Keratinocyte (primary cell): ENCODE data around the gene MAP1LC3A. TPM values are rescaled to one million over a fixed set of nuclear protein-coding genes. Genes with fewer than 3 reads are reported as not detected.

Experiments used
- DNase-seq: peaks from one replicate; pipeline ENCODE4 v3.0.0-alpha.2; 2011; ENCODE audit warnings: low read depth, missing footprints, low spot score
- FAIRE-seq: peaks from 2 replicates; lab custom pipeline; 2011; peaks lifted over from hg19 to GRCh38; lab: Jason Lieb, UNC
- H2AFZ ChIP-seq: 2 replicates; pipeline ENCODE4 v1.6.0; 2012; ENCODE audit warnings: low read length, control low read depth, inconsistent platforms; ENCODE audit not compliant: control insufficient read depth
- H3K27ac ChIP-seq: 2 replicates; pipeline ENCODE4 v1.5.1; 2011; ENCODE audit warnings: low read length; ENCODE audit not compliant: control insufficient read depth, insufficient read depth
- H3K27me3 ChIP-seq: 3 replicates; pipeline ENCODE4 v1.6.0; 2011; ENCODE audit warnings: low read length; ENCODE audit not compliant: control insufficient read depth, insufficient read depth; ENCODE audit errors: extremely low read depth
- H3K36me3 ChIP-seq, 2 experiments: 2 replicates in 1 of 2; 3 replicates in 1 of 2; pipeline ENCODE4 v1.5.1; 2011; ENCODE audit warnings: low read length in 2 of 2, mild to moderate bottlenecking in 1 of 2; ENCODE audit not compliant: control insufficient read depth in 2 of 2, insufficient read depth in 2 of 2; ENCODE audit errors: extremely low read depth in 1 of 2
- H3K4me1 ChIP-seq: 3 replicates; pipeline ENCODE4 v1.5.1; 2011; ENCODE audit warnings: low read length; ENCODE audit not compliant: control insufficient read depth, insufficient read depth; ENCODE audit errors: extremely low read depth
- H3K4me2 ChIP-seq: 3 replicates; pipeline ENCODE4 v1.6.0; 2011; ENCODE audit warnings: low read depth, low read length; ENCODE audit not compliant: control insufficient read depth, insufficient read depth; ENCODE audit errors: extremely low read depth
- H3K4me3 ChIP-seq, 3 experiments: fragments of 200-600 bp in 1 of 3; sonication (generic) in 1 of 3; 2 replicates in 2 of 3; 3 replicates in 1 of 3; pipeline ENCODE4 v1.5.1; 2011 to 2016; ENCODE audit warnings: low read length in 3 of 3, mild to moderate bottlenecking in 3 of 3, control low read depth in 2 of 3, inconsistent platforms in 1 of 3, low read depth in 1 of 3, mixed read lengths in 1 of 3, mixed run types in 1 of 3, moderate library complexity in 1 of 3; ENCODE audit not compliant: control insufficient read depth in 2 of 3, insufficient read depth in 2 of 3; ENCODE audit errors: extremely low read depth in 1 of 3
- H3K79me2 ChIP-seq: 2 replicates; pipeline ENCODE4 v1.6.0; 2012; ENCODE audit warnings: low read length; ENCODE audit not compliant: control insufficient read depth, insufficient read depth
- H3K9ac ChIP-seq: 3 replicates; pipeline ENCODE4 v1.6.0; 2011; ENCODE audit warnings: low read length; ENCODE audit not compliant: control insufficient read depth, insufficient read depth; ENCODE audit errors: extremely low read depth
- H3K9me1 ChIP-seq: 3 replicates; pipeline ENCODE4 v1.6.0; 2011; ENCODE audit warnings: low read length; ENCODE audit not compliant: control insufficient read depth, insufficient read depth; ENCODE audit errors: extremely low read depth
- H3K9me3 ChIP-seq: 2 replicates; pipeline ENCODE4 v1.5.1; 2012; ENCODE audit warnings: low read depth, low read length; ENCODE audit not compliant: control insufficient read depth
- H4K20me1 ChIP-seq: 3 replicates; pipeline ENCODE4 v1.6.0; 2011; ENCODE audit warnings: low read length; ENCODE audit not compliant: control insufficient read depth, insufficient read depth; ENCODE audit errors: extremely low read depth
- CTCF ChIP-seq, 3 experiments: IDR thresholded peaks in 1 of 3; conservative IDR thresholded peaks in 1 of 3; optimal IDR thresholded peaks in 1 of 3; 2 replicates in 2 of 3; 3 replicates in 1 of 3; pipeline versions ENCODE3 to v1.5.1; 2011; ENCODE audit warnings: low read length in 3 of 3, mild to moderate bottlenecking in 3 of 3, moderate library complexity in 2 of 3, control low read depth in 1 of 3, inconsistent platforms in 1 of 3; ENCODE audit not compliant: insufficient read depth in 2 of 3; ENCODE audit errors: extremely low read depth in 1 of 3
- EZH2 ChIP-seq: IDR thresholded peaks from one replicate; pipeline ENCODE4 v1.6.1; 2012; ENCODE audit warnings: inconsistent platforms, mild to moderate bottlenecking, low read length, moderate library complexity
- dilution Hi-C: fragments of 300-500 bp; cut with MboI; formaldehyde crosslinking; loops from one replicate; pipeline ENCODE4 v1.7.0; 2020; ENCODE audit warnings: low sequenced_read_pairs; ENCODE audit not compliant: extremely low pct_ligation_motif_present
- polyA plus RNA-seq, 5 experiments: library from polyadenylated mRNA; depleted of rRNA in 3 of 5; stranded (reverse) in 3 of 5; stranded (forward) in 1 of 5; unstranded in 1 of 5; fragments of >200 nt; gene quantifications; 1 replicate in 1 of 5; 2 replicates in 3 of 5; 3 replicates in 1 of 5; pipeline versions ENCODE4 v1.2.1 to v1.2.3, GENCODE V29; 2011 to 2012; ENCODE audit warnings: missing spikeins in 2 of 5, low read depth in 1 of 5, low replicate concordance in 1 of 5

MAP1LC3A gene
- polyA plus RNA-seq, 1 donor (not counting 4 experiments of a cell fraction or from before 2014, with no cell fraction given), result 1.7 TPM

GRCh38 chr20:34540596-34541263, 17.8 kb upstream of the MAP1LC3A start:
- H3K9me1 ChIP-seq, result peaks cover 3% of the 10 kb centered on the region
- peaks cover 12% of the 10 kb centered on the region for H4K20me1 ChIP-seq
- H3K4me1 ChIP-seq, result no peaks in the 10 kb centered on the region
- no peak overlapping the region for H3K4me2 ChIP-seq
- no peak overlapping the region for H2AFZ ChIP-seq
- H3K9ac ChIP-seq, result no peak overlapping the region
- peaks cover 34 to 38% of the 10 kb centered on the region in 2 experiments for H3K36me3 ChIP-seq
- no peak for FAIRE-seq
- no peaks in the 10 kb centered on the region for H3K27me3 ChIP-seq
- dilution Hi-C loops, result no loop called here
- DNase-seq, result no peak
- H3K4me3 ChIP-seq, result no peak overlapping the region
- H3K79me2 ChIP-seq, result no peaks in the 10 kb centered on the region
- H3K27ac ChIP-seq, result no peak overlapping the region
- TF ChIP-seq EZH2, result no peak
- no peak for TF ChIP-seq CTCF (optimal IDR thresholded peaks at IDR 0.05 in 1 of 3, IDR thresholded peaks at IDR 0.05 in 1 of 3, conservative IDR thresholded peaks at IDR 0.05 in 1 of 3; ENCODE audit: extremely low read depth in 1 of 3, insufficient read depth in 2 of 3, low read length in 3 of 3)
- H3K9me3 ChIP-seq, result no peaks in the 10 kb centered on the region

DNA sequence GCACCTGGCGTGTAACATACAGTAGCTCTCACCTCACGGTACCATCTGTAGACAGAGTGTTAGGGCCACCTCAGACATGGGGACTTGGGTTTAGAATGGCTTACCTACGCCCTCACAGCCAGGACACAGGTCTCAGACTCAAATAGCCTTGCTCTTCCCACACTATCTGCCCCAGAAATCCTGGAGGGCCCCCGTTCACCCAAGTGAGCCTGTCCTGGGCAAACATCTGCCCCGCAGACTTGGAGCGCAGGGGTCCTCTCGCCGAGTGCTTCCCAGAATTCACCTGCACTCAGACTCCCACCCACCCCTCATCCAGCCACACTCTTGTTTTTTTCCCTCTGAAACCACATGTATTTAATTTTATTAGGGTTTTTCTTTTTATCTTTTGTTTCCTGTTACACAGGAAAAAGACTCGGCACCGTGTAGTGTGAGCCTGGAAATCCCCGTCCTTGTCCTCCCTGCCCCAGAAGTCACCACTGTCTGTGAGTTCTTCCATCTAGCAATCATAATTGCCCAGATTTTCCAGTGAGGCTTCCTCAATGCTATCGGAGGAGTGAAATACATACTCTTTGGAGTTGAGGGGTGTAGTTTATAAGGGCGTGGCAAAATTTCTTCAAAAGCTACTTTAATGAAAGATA, 17.1 kb upstream of the MAP1LC3A start:
- no peak for FAIRE-seq
- H3K27me3 ChIP-seq, result no peaks in the 10 kb centered on the region
- TF ChIP-seq CTCF (optimal IDR thresholded peaks at IDR 0.05 in 1 of 3, IDR thresholded peaks at IDR 0.05 in 1 of 3, conservative IDR thresholded peaks at IDR 0.05 in 1 of 3; ENCODE audit: extremely low read depth in 1 of 3, insufficient read depth in 2 of 3, low read length in 3 of 3) (no peak), EZH2 (no peak)

More for the DNA sequence above, 17.1 kb upstream of the MAP1LC3A start:
- no peak for DNase-seq
- peaks cover 3% of the 10 kb centered on the region for H3K9me1 ChIP-seq
- no peak overlapping the region for H3K9ac ChIP-seq
- peaks cover 30 to 33% of the 10 kb centered on the region in 2 experiments for H3K36me3 ChIP-seq
- peaks cover 12% of the 10 kb centered on the region for H4K20me1 ChIP-seq
- no peak overlapping the region for H3K4me3 ChIP-seq
- H3K4me2 ChIP-seq, result no peak overlapping the region
- H3K4me1 ChIP-seq, result no peaks in the 10 kb centered on the region
- dilution Hi-C loops, result no loop called here
- no peaks in the 10 kb centered on the region for H3K79me2 ChIP-seq
- H3K27ac ChIP-seq, result no peak overlapping the region
- H2AFZ ChIP-seq, result no peak overlapping the region
- no peaks in the 10 kb centered on the region for H3K9me3 ChIP-seq
